Mucosa of descending colon (tissue), 3 donors: ENCODE results near the gene LAMA5. TPM values are rescaled to one million over a fixed set of nuclear protein-coding genes. Genes with fewer than 3 reads are reported as not detected.

ENCODE experiments used
- ATAC-seq: fragments of 200-7000 bp; cut with Tn5 transposase; one replicate; pipeline ENCODE4 v1.9.1; 2020; ENCODE audit warnings: mild to moderate bottlenecking, moderate library complexity
- DNase-seq, 3 donors: peaks; one replicate each; pipeline ENCODE4 v3.0.0-alpha.2; 2020
- H3K36me3 ChIP-seq: fragments of 200-600 bp; one replicate; pipeline ENCODE4 v1.8.0; 2021; ENCODE audit warnings: low read depth, mild to moderate bottlenecking
- H3K4me1 ChIP-seq: fragments of 200-600 bp; one replicate; pipeline ENCODE4 v1.8.0; 2021; ENCODE audit warnings: low read depth, mild to moderate bottlenecking
- H3K4me3 ChIP-seq: fragments of 200-600 bp; one replicate; pipeline ENCODE4 v1.8.0; 2021; ENCODE audit warnings: mild to moderate bottlenecking
- H3K9me3 ChIP-seq: fragments of 200-600 bp; one replicate; pipeline ENCODE4 v1.8.0; 2021; ENCODE audit warnings: mild to moderate bottlenecking
- CTCF ChIP-seq: fragments of 200-600 bp; IDR thresholded peaks from one replicate; pipeline ENCODE4 v1.8.0; 2022; ENCODE audit warnings: antibody characterized with exemption, mild to moderate bottlenecking
- intact Hi-C, 2 donors: fragments of 100-400 bp; cut with DNase I in 1 of 2; cut with micrococcal nuclease in 1 of 2; formaldehyde crosslinking; loops; one replicate each; pipeline versions ENCODE4 v1.11.0 to v1.11.1; 2022; cut with DNase I, micrococcal nuclease
- total RNA-seq, 3 donors: library from RNA; stranded (reverse); fragmentation: NEBNext Ultra II Directional in 2 of 3; extraction: Animal tissue kit (Norgen Biotek cat#: 25700) in 2 of 3; gene quantifications; one replicate each; pipeline versions ENCODE4 v1.2.1 to v1.2.4, GENCODE V29; 2021 to 2023
- donor health status: DM: no; HTN: no; CAD: no; lungs with moderate emphysema.
- donor health status: DM: no; HTN: no; CAD: no.
- donor health status: DM: no; HTN: yes; CAD: no.

Gene LAMA5
- total RNA-seq, 3 donors from 2014 or later: 21.8 to 335 (median 40.7) TPM

- Histone ChIP-seq H3K4me3 (no peak overlapping the region), H3K9me3 (no peaks in the 10 kb centered on the region), H3K36me3 (no peaks in the 10 kb centered on the region), H3K4me1 (peaks cover 15% of the 10 kb centered on the region)
- DNase-seq (no peak), ATAC-seq (no peak)
- no peak for TF ChIP-seq CTCF
- intact Hi-C loops: no loop called here
These were observed 14.7 kb upstream of the LAMA5 start for GRCh38 chr20:62381842-62382241.

GRCh38 chr20:62381202-62381797, 14.2 kb upstream of the LAMA5 start:
- Histone ChIP-seq H3K9me3 (no peaks in the 10 kb centered on the region), H3K36me3 (no peaks in the 10 kb centered on the region), H3K4me1 (peaks cover 16% of the 10 kb centered on the region), H3K4me3 (no peak overlapping the region)
- ATAC-seq (no peak), DNase-seq (no peak)
- no peak for TF ChIP-seq CTCF
- intact Hi-C loops: no loop called here

- intact Hi-C loops: no loop called here
- Histone ChIP-seq H3K9me3 (no peaks in the 10 kb centered on the region), H3K4me3 (no peak overlapping the region), H3K36me3 (no peaks in the 10 kb centered on the region), H3K4me1 (peaks cover 8% of the 10 kb centered on the region)
- no peak for TF ChIP-seq CTCF
- no peak for ATAC-seq
- no peak for DNase-seq
These were observed 11.1 kb upstream of the LAMA5 start for GRCh38 chr20:62378215-62378614.

GRCh38 chr20:62377615-62378178, 10.6 kb upstream of the LAMA5 start:
- no peak for TF ChIP-seq CTCF
- DNase-seq (no peak), ATAC-seq (no peak)
- H3K9me3 ChIP-seq: no peaks in the 10 kb centered on the region
- peaks cover 8% of the 10 kb centered on the region for H3K4me1 ChIP-seq
- H3K4me3 ChIP-seq: no peak overlapping the region
- no peaks in the 10 kb centered on the region for H3K36me3 ChIP-seq
- intact Hi-C loops: no loop called here

GRCh38 chr20:62377064-62377461, 10.0 kb upstream of the LAMA5 start:
- no peak for ATAC-seq
- H3K4me1 ChIP-seq: peaks cover 3% of the 10 kb centered on the region
- intact Hi-C loops: no loop called here

More at GRCh38 chr20:62377064-62377461, 10.0 kb upstream of the LAMA5 start:
- Histone ChIP-seq H3K4me3 (no peak overlapping the region), H3K36me3 (no peaks in the 10 kb centered on the region), H3K9me3 (no peaks in the 10 kb centered on the region)
- no peak for TF ChIP-seq CTCF
- DNase-seq: no peak
